SK-N-SH (cell line): Measurements from ENCODE around the gene G6PC2. TPM values are rescaled to one million over a fixed set of nuclear protein-coding genes. Genes with fewer than 3 reads are reported as not detected.

Experiments used
- CTCF ChIA-PET: fragments of 300-600, 350-600 bp; formaldehyde crosslinking; extraction: SDS; loops from one replicate; lab custom pipeline; 2021; lab: Yijun Ruan, JAX
- POLR2A ChIA-PET: fragments of 350-600 bp; sonication (Branson Sonifier 250); formaldehyde crosslinking; extraction: SDS; loops from one replicate; lab custom pipeline; 2020; ENCODE audit warnings: antibody characterized with exemption, inconsistent platforms; lab: Yijun Ruan, JAX
- DNase-seq: peaks from one replicate; pipeline ENCODE4 v3.0.0; 2012
- H2AFZ ChIP-seq: fragments of 200-600 bp; sonication (generic); 2 replicates; pipeline ENCODE4 v1.8.1; 2016; ENCODE audit warnings: antibody characterized with exemption, mild to moderate bottlenecking, low read depth
- H3F3A ChIP-seq: fragments of 200-600 bp; sonication (generic); replicated peaks from 2 replicates; pipeline ENCODE3; 2016; ENCODE audit warnings: antibody characterized with exemption, mild to moderate bottlenecking; ENCODE audit not compliant: insufficient read depth
- H3K27ac ChIP-seq, 2 experiments: fragments of 200-500 bp in 1 of 2; fragments of 200-600 bp in 1 of 2; sonication (Bioruptor generic) in 1 of 2; sonication (generic), shearing (Covaris generic) in 1 of 2; 2 replicates each; pipeline versions ENCODE4 v1.5.1 to v1.6.1; 2014 to 2016; ENCODE audit warnings: low read depth in 2 of 2, inconsistent platforms in 1 of 2, low read length in 1 of 2, mild to moderate bottlenecking in 1 of 2, mixed read lengths in 1 of 2
- H3K27me3 ChIP-seq: fragments of 200-600 bp; sonication (generic), shearing (Covaris generic); 2 replicates; pipeline ENCODE4 v1.6.1; 2016; ENCODE audit warnings: mixed run types; ENCODE audit not compliant: insufficient read depth
- H3K36me3 ChIP-seq, 2 experiments: fragments of 200-500 bp in 1 of 2; fragments of 200-600 bp in 1 of 2; sonication (Bioruptor generic) in 1 of 2; sonication (generic) in 1 of 2; replicated peaks in 1 of 2; 2 replicates each; pipeline versions ENCODE3 to v1.5.1; 2014 to 2016; ENCODE audit warnings: low read length in 1 of 2, mild to moderate bottlenecking in 1 of 2; ENCODE audit not compliant: insufficient read depth in 2 of 2, control insufficient read depth in 1 of 2
- H3K4me1 ChIP-seq, 2 experiments: fragments of 200-500 bp in 1 of 2; fragments of 200-600 bp in 1 of 2; sonication (Bioruptor generic) in 1 of 2; sonication (generic), shearing (Covaris generic) in 1 of 2; 2 replicates each; pipeline versions ENCODE4 v1.5.1 to v1.6.1; 2014 to 2016; ENCODE audit warnings: low read depth in 1 of 2, low read length in 1 of 2, mixed run types in 1 of 2; ENCODE audit not compliant: insufficient read depth in 2 of 2, control insufficient read depth in 1 of 2
- H3K4me2 ChIP-seq: fragments of 200-600 bp; sonication (generic), shearing (Covaris generic); 2 replicates; pipeline ENCODE4 v1.6.1; 2017; ENCODE audit warnings: mixed run types
- H3K4me3 ChIP-seq, 2 experiments: fragments of 200-500 bp in 1 of 2; fragments of 200-600 bp in 1 of 2; sonication (Bioruptor generic) in 1 of 2; sonication (generic), shearing (Covaris generic) in 1 of 2; 2 replicates each; pipeline versions ENCODE4 v1.5.1 to v1.8.1; 2014 to 2016; ENCODE audit warnings: low read depth in 2 of 2, inconsistent platforms in 1 of 2, low read length in 1 of 2, mild to moderate bottlenecking in 1 of 2, mixed read lengths in 1 of 2, moderate library complexity in 1 of 2
- H3K79me2 ChIP-seq: fragments of 200-600 bp; sonication (generic); 2 replicates; pipeline ENCODE4 v1.8.1; 2017; ENCODE audit warnings: mild to moderate bottlenecking; ENCODE audit not compliant: insufficient read depth
- H3K9ac ChIP-seq: fragments of 200-600 bp; sonication (generic); 2 replicates; pipeline ENCODE4 v1.6.1; 2017; ENCODE audit warnings: mixed run types
- H3K9me2 ChIP-seq: fragments of 200-600 bp; sonication (generic); 2 replicates; pipeline ENCODE4 v1.6.1; 2017; ENCODE audit warnings: mixed run types
- H3K9me3 ChIP-seq: fragments of 200-600 bp; sonication (generic); 2 replicates; pipeline ENCODE4 v1.6.1; 2017; ENCODE audit warnings: mixed run types, mild to moderate bottlenecking, moderate library complexity
- H4K20me1 ChIP-seq: fragments of 200-600 bp; sonication (generic); 2 replicates; pipeline ENCODE4 v1.6.1; 2017; ENCODE audit warnings: mild to moderate bottlenecking, mixed run types; ENCODE audit not compliant: insufficient read depth
- GABPA ChIP-seq: IDR thresholded peaks from 2 replicates; pipeline ENCODE4 v1.4.0; 2012; ENCODE audit warnings: low read depth, mild to moderate bottlenecking
- MEF2A ChIP-seq: IDR thresholded peaks from 2 replicates; pipeline ENCODE4 v1.4.0; 2012; ENCODE audit warnings: low read depth, borderline replicate concordance
- MXI1 ChIP-seq: IDR thresholded peaks from 2 replicates; pipeline ENCODE4 v1.6.1; 2012; ENCODE audit warnings: mild to moderate bottlenecking, low read depth, low read length, improper control_type of control experiment
- NRF1 ChIP-seq: IDR thresholded peaks from 2 replicates; pipeline ENCODE4 v1.6.1; 2012; ENCODE audit warnings: low read depth, mild to moderate bottlenecking, low read length
- WGBS: methylation state at CpG from one replicate; pipeline ENCODE4 v1.1.6; 2017; ENCODE audit warnings: low lambda C conversion rate; 5-methylcytosine and 5-hydroxymethylcytosine counted together
- polyA plus RNA-seq, 3 experiments: library from polyadenylated mRNA; depleted of rRNA; stranded (reverse); fragments of >200 nt; gene quantifications; 2 replicates each; pipeline ENCODE4 v1.2.3, GENCODE V29; 2012
- TF ChIP-seq, protein P1 (sequence below): IDR thresholded peaks from 2 replicates; pipeline ENCODE4 v1.4.0; 2012; ENCODE audit warnings: low read depth, borderline replicate concordance

The G6PC2 gene
- polyA plus RNA-seq, 1 of the 3 experiments (the other 2 are of a cell fraction): not detected

DNA sequence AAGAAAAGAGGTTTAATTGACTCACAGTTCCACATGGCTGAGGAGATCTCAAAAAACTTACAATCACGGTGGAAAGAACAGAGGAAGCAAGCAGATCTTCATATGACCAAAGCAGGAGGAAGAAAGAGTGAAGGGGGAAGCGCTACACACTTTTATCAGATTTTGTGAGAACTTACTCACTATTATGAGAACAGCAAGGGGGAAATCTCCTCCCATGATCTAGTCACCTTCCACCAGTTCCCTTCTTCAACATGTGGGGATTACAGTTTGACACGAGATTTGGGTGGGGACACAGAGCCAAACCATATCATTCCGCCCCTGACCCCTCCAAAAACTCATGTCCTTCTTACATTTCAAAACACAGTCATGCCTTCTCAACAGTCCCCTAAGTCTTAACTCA lies 54.2 kb downstream of the G6PC2 start (continued):
- TF ChIP-seq MEF2A: no peak
- TF ChIP-seq MXI1: no peak

DNA sequence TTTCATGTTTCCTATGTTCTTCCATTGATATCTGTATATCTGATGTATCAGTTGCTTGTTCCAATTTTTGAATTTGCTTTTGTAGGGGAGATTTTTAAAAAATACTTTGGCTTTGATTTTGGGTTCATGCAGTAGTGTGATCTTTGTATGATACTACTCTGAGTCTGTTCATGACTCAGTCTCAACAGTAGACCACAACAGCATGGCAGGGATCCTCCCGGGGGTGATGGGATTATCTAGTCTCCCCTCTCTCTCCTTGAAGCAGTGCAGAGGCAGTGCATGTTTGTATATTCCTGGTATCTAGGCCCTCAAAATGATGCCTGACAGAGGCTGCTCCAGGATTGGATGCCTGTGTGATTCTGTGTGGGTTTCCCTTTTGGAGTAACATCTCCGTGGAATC lies 55.3 kb downstream of the G6PC2 start:
- Histone ChIP-seq H3K79me2 (no peaks in the 10 kb centered on the region), H3K27me3 (no peaks in the 10 kb centered on the region), H3K4me2 (no peak overlapping the region), H3K4me3 (no peak overlapping the region), H3K9ac (no peak overlapping the region), H2AFZ (no peak overlapping the region), H3K27ac (no peak overlapping the region), H4K20me1 (no peaks in the 10 kb centered on the region), H3K4me1 (no peaks in the 10 kb centered on the region), H3K9me3 (no peaks in the 10 kb centered on the region), H3F3A (no peaks in the 10 kb centered on the region), H3K9me2 (no peaks in the 10 kb centered on the region), H3K36me3 (no peaks in the 10 kb centered on the region)
- TF ChIP-seq GABPA: no peak
- TF ChIP-seq, protein P1, sequence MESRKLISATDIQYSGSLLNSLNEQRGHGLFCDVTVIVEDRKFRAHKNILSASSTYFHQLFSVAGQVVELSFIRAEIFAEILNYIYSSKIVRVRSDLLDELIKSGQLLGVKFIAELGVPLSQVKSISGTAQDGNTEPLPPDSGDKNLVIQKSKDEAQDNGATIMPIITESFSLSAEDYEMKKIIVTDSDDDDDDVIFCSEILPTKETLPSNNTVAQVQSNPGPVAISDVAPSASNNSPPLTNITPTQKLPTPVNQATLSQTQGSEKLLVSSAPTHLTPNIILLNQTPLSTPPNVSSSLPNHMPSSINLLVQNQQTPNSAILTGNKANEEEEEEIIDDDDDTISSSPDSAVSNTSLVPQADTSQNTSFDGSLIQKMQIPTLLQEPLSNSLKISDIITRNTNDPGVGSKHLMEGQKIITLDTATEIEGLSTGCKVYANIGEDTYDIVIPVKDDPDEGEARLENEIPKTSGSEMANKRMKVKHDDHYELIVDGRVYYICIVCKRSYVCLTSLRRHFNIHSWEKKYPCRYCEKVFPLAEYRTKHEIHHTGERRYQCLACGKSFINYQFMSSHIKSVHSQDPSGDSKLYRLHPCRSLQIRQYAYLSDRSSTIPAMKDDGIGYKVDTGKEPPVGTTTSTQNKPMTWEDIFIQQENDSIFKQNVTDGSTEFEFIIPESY: no peak
- TF ChIP-seq NRF1: no peak
- DNase-seq: no peak
- ChIA-PET POLR2A (no interaction called here), CTCF (interaction anchor here (0.6 to 2.8 kb wide), 2 partner anchors 9 to 1325 kb away, joined by 4 to 10 read pairs; no protein-coding TSS in a partner anchor)
- WGBS: 40% methylated on average over 2 of the region's 2 CpGs

Other genes with a start within 250 kb of the G6PC2 start
- gene NOSTRIN, start 98.7 kb upstream of the G6PC2 start, polyA plus RNA-seq (2012; rRNA removed): not detected in 2 replicates
- gene SPC25, start 10.9 kb upstream of the G6PC2 start, polyA plus RNA-seq (2012; rRNA removed): 4.8 TPM in 2 replicates
- not detected in 2 replicates for gene ABCB11, start 130.0 kb downstream of the G6PC2 start, polyA plus RNA-seq (2012; rRNA removed)
- not detected in 2 replicates for gene DHRS9, start 168.3 kb downstream of the G6PC2 start, polyA plus RNA-seq (2012; rRNA removed)